CD4-positive, alpha-beta memory T cell (primary cell): ENCODE measurements around the gene ARL2BP. TPM values are rescaled to one million over a fixed set of nuclear protein-coding genes. Genes with fewer than 3 reads are reported as not detected.
"Not testable (repeated sequence)": the region's sequence is repeated elsewhere in the genome, so short reads cannot be mapped to it uniquely, and the experiment has no call there.

Experiments
- CTCF ChIA-PET: fragments of 350-600 bp; sonication (Branson Sonifier 250); formaldehyde crosslinking; loops from one replicate; lab custom pipeline; 2021; ENCODE audit warnings: inconsistent platforms; ENCODE audit not compliant: partially characterized antibody; lab: Charles Lee
- POLR2A ChIA-PET: fragments of 350-600 bp; sonication (Branson Sonifier 250); formaldehyde crosslinking; loops from one replicate; lab custom pipeline; 2021; ENCODE audit not compliant: partially characterized antibody; lab: Charles Lee
- DNase-seq, 5 donors: peaks; one replicate each; pipeline versions ENCODE4 v3.0.0 to v3.0.0-alpha.2; 2020 to 2022; ENCODE audit warnings: mixed read lengths in 1 of 5
- H3K27ac ChIP-seq: one replicate; pipeline ENCODE4 v1.7.0; 2013; ENCODE audit warnings: low read depth, low read length
- H3K27me3 ChIP-seq: 2 replicates; pipeline ENCODE4 v1.7.0; 2013; ENCODE audit warnings: mild to moderate bottlenecking, low read length, moderate library complexity; ENCODE audit not compliant: insufficient read depth
- H3K36me3 ChIP-seq: 2 replicates; pipeline ENCODE4 v1.7.0; 2013; ENCODE audit warnings: mild to moderate bottlenecking, low read length, moderate library complexity; ENCODE audit not compliant: insufficient read depth
- H3K4me1 ChIP-seq: 2 replicates; pipeline ENCODE4 v1.7.0; 2013; ENCODE audit warnings: mild to moderate bottlenecking, low read length, moderate library complexity; ENCODE audit not compliant: insufficient read depth
- H3K4me3 ChIP-seq, 2 donors: one replicate each; pipeline ENCODE4 v1.7.0; 2013; ENCODE audit warnings: low read length in 2 of 2, mild to moderate bottlenecking in 1 of 2
- H3K9me3 ChIP-seq, 2 donors: one replicate each; pipeline ENCODE4 v1.7.0; 2013; ENCODE audit warnings: low read length in 2 of 2, control low read depth in 1 of 2; ENCODE audit not compliant: control insufficient read depth in 1 of 2
- H3K27ac Mint-ChIP-seq, 7 donors: one replicate each; pipeline ENCODE4 v1.8.0; 2020 to 2021; ENCODE audit warnings: mixed read lengths in 7 of 7, mild to moderate bottlenecking in 6 of 7, inconsistent platforms in 3 of 7, moderate library complexity in 3 of 7
- H3K27me3 Mint-ChIP-seq, 2 donors: one replicate each; pipeline ENCODE4 v1.8.0; 2020 to 2021; ENCODE audit warnings: mixed read lengths in 2 of 2
- H3K36me3 Mint-ChIP-seq, 2 donors: one replicate each; pipeline ENCODE4 v1.8.0; 2020 to 2021; ENCODE audit warnings: mixed read lengths in 2 of 2, inconsistent platforms in 1 of 2, mild to moderate bottlenecking in 1 of 2
- H3K4me1 Mint-ChIP-seq, 4 donors: one replicate each; pipeline ENCODE4 v1.8.0; 2020 to 2021; ENCODE audit warnings: mixed read lengths in 4 of 4, mild to moderate bottlenecking in 1 of 4
- H3K4me3 Mint-ChIP-seq, 8 donors: one replicate each; pipeline ENCODE4 v1.8.0; 2020 to 2021; ENCODE audit warnings: mixed read lengths in 8 of 8, mild to moderate bottlenecking in 7 of 8, moderate library complexity in 6 of 8, inconsistent platforms in 3 of 8
- H3K9me3 Mint-ChIP-seq, 8 donors: one replicate each; pipeline ENCODE4 v1.8.0; 2020 to 2021; ENCODE audit warnings: mixed read lengths in 8 of 8, mild to moderate bottlenecking in 5 of 8, inconsistent platforms in 3 of 8, moderate library complexity in 1 of 8
- intact Hi-C: fragments of 100-400 bp; cut with micrococcal nuclease; formaldehyde crosslinking; loops from one replicate; pipeline ENCODE4 v1.15.1; 2023
- polyA plus RNA-seq, 2 donors: library from polyadenylated mRNA; unstranded; fragments of 300-500 nt; fragmentation: Illumina TruSeq; gene quantifications; one replicate each; pipeline ENCODE4 v1.2.3, GENCODE V29; 2021
- total RNA-seq, 2 experiments: library from RNA; stranded (reverse); gene quantifications; one replicate each; pipeline ENCODE4 v1.2.3, GENCODE V29; 2021

ARL2BP gene
- total and polyA plus RNA-seq, 4 experiments from 2014 or later, result 48.0 to 181 (median 89.5) TPM

GRCh38 chr16:57275946-57276345 lies 30.9 kb downstream of the ARL2BP start:
- intact Hi-C loops, H3K4me3 ChIP-seq, H3K27ac Mint-ChIP-seq, H3K36me3 Mint-ChIP-seq, H3K9me3 ChIP-seq, H3K27me3 ChIP-seq, DNase-seq, CTCF ChIA-PET, H3K27me3 Mint-ChIP-seq, H3K4me3 Mint-ChIP-seq, H3K9me3 Mint-ChIP-seq, H3K27ac ChIP-seq, H3K36me3 ChIP-seq: not testable (repeated sequence)
- peaks cover 42% of the 10 kb centered on the region for H3K4me1 ChIP-seq
- H3K4me1 Mint-ChIP-seq, result peaks cover 24 to 39% (median 33%) of the 10 kb centered on the region in 4 donors
- POLR2A ChIA-PET, result interaction anchor here (1.0 kb wide), 1 partner anchor 9 kb away, joined by 4 read pairs; no protein-coding TSS in a partner anchor

GRCh38 chr16:57276596-57276995 lies 31.5 kb downstream of the ARL2BP start:
- peaks cover 28 to 43% (median 36%) of the 10 kb centered on the region in 4 donors for H3K4me1 Mint-ChIP-seq
- Histone ChIP-seq H3K27ac (no peak overlapping the region), H3K27me3 (no peaks in the 10 kb centered on the region), H3K36me3 (no peaks in the 10 kb centered on the region), H3K9me3 (no peaks in the 10 kb centered on the region), H3K4me3 (no peak overlapping the region), H3K4me1 (peaks cover 44% of the 10 kb centered on the region)
- no peaks in the 10 kb centered on the region for H3K27me3 Mint-ChIP-seq
- no peaks in the 10 kb centered on the region for H3K36me3 Mint-ChIP-seq
- ChIA-PET POLR2A (interaction anchor here (2.0 kb wide), 1 partner anchor 31 kb away, joined by 7 read pairs; the partner anchor contains the start of gene ARL2BP), CTCF (no interaction called here)
- H3K27ac Mint-ChIP-seq, result peak overlapping the region in 1 of 7 donors; percentile 84
- peaks cover 0 to 2% (median 0%) of the 10 kb centered on the region in 8 donors for H3K9me3 Mint-ChIP-seq
- no peak for DNase-seq
- peak overlapping the region in 1 of 8 donors; percentile 31 for H3K4me3 Mint-ChIP-seq
- intact Hi-C loops, result no loop called here

- peaks cover 29 to 44% (median 36%) of the 10 kb centered on the region in 4 donors for H3K4me1 Mint-ChIP-seq
- peak; percentile 73 to 87 (median 76) for DNase-seq
- no peaks in the 10 kb centered on the region for H3K27me3 ChIP-seq
- POLR2A ChIA-PET, result interaction anchor here (0.8 to 4.9 kb wide), 5 partner anchors 11 to 170 kb away, joined by 3 to 26 read pairs (median 6); partner anchors contain the start of genes ARL2BP, CIAPIN1 and COQ9
- peaks cover 0 to 2% (median 0%) of the 10 kb centered on the region in 8 donors for H3K9me3 Mint-ChIP-seq
- H3K27me3 Mint-ChIP-seq, result no peaks in the 10 kb centered on the region
- no peaks in the 10 kb centered on the region for H3K36me3 Mint-ChIP-seq
- H3K4me3 Mint-ChIP-seq, result peak overlapping the region; percentile 71 to 87 (median 77)
- intact Hi-C loops, result no loop called here
- H3K4me1 ChIP-seq, result peaks cover 44% of the 10 kb centered on the region
- no peaks in the 10 kb centered on the region for H3K36me3 ChIP-seq
- H3K27ac ChIP-seq, result no peak overlapping the region
- H3K4me3 ChIP-seq, result no peak overlapping the region
- CTCF ChIA-PET, result interaction anchor here (1.0 to 2.4 kb wide), 2 partner anchors 22 to 139 kb away, joined by 4 to 6 read pairs; no protein-coding TSS in a partner anchor
- H3K27ac Mint-ChIP-seq, result peak overlapping the region; percentile 75 to 90 (median 84)
- no peaks in the 10 kb centered on the region for H3K9me3 ChIP-seq
These were observed 32.5 kb downstream of the ARL2BP start for GRCh38 chr16:57277586-57277985.

- ChIA-PET CTCF (interaction anchor here (2.4 kb wide), 1 partner anchor 21 kb away, joined by 6 read pairs; no protein-coding TSS in a partner anchor), POLR2A (interaction anchor here (0.8 to 4.9 kb wide), 4 partner anchors 9 to 92 kb away, joined by 3 to 26 read pairs (median 5); partner anchors contain the start of genes ARL2BP, PSME3IP1 and RSPRY1)
- no peak for DNase-seq
- Mint-ChIP-seq H3K4me3 (peak overlapping the region in 2 of 8 donors; percentile 82 to 87), H3K27ac (peak overlapping the region in 1 of 7 donors; percentile 41), H3K27me3 (no peaks in the 10 kb centered on the region), H3K36me3 (no peaks in the 10 kb centered on the region), H3K4me1 (peaks cover 29 to 53% (median 36%) of the 10 kb centered on the region in 4 donors), H3K9me3 (peaks cover 0 to 2% (median 0%) of the 10 kb centered on the region in 8 donors)
- Histone ChIP-seq H3K36me3 (no peaks in the 10 kb centered on the region), H3K27ac (no peak overlapping the region), H3K4me1 (peaks cover 44% of the 10 kb centered on the region), H3K27me3 (no peaks in the 10 kb centered on the region), H3K4me3 (no peak overlapping the region), H3K9me3 (no peaks in the 10 kb centered on the region)
- intact Hi-C loops, result no loop called here
These were observed 33.4 kb downstream of the ARL2BP start for GRCh38 chr16:57278494-57278893.

GRCh38 chr16:57279780-57280638 lies 35.0 kb downstream of the ARL2BP start:
- H3K4me1 ChIP-seq, result peaks cover 54% of the 10 kb centered on the region
- H3K36me3 ChIP-seq, result no peaks in the 10 kb centered on the region
- peaks cover 0 to 2% (median 0%) of the 10 kb centered on the region in 8 donors for H3K9me3 Mint-ChIP-seq
- peak overlapping the region in 5 of 8 donors; percentile 13 to 62 (median 31) for H3K4me3 Mint-ChIP-seq
- H3K4me1 Mint-ChIP-seq, result peaks cover 30 to 61% (median 42%) of the 10 kb centered on the region in 4 donors
- ChIA-PET POLR2A (interaction anchor here (1.0 to 4.9 kb wide), 2 partner anchors 13 to 20 kb away, joined by 4 to 26 read pairs; no protein-coding TSS in a partner anchor), CTCF (no interaction called here)
- no peaks in the 10 kb centered on the region for H3K36me3 Mint-ChIP-seq
- no peak overlapping the region for H3K4me3 ChIP-seq
- peak overlapping the region in 5 of 7 donors; percentile 8 to 79 (median 50) for H3K27ac Mint-ChIP-seq
- peak in 3 of 5 donors; percentile 24 to 46 (median 44) for DNase-seq
- H3K27ac ChIP-seq, result no peak overlapping the region
- no peaks in the 10 kb centered on the region for H3K9me3 ChIP-seq
- intact Hi-C loops, result loop anchor here (2.0 to 5.0 kb wide), 2 partner anchors 13 to 33 kb away; partner anchors contain the start of gene ARL2BP
- H3K27me3 ChIP-seq, result no peaks in the 10 kb centered on the region
- H3K27me3 Mint-ChIP-seq, result peaks cover 1 to 4% of the 10 kb centered on the region in 2 donors

GRCh38 chr16:57281791-57282190 lies 36.7 kb downstream of the ARL2BP start:
- ChIA-PET CTCF (interaction anchor here (1.6 kb wide), 1 partner anchor 136 kb away, joined by 3 read pairs; no protein-coding TSS in a partner anchor), POLR2A (interaction anchor here (0.7 to 4.9 kb wide), 4 partner anchors 16 to 37 kb away, joined by 3 to 26 read pairs (median 4); partner anchors contain the start of gene ARL2BP)
- Histone ChIP-seq H3K36me3 (no peaks in the 10 kb centered on the region), H3K9me3 (no peaks in the 10 kb centered on the region), H3K4me1 (peaks cover 55% of the 10 kb centered on the region), H3K27me3 (no peaks in the 10 kb centered on the region), H3K27ac (no peak overlapping the region), H3K4me3 (no peak overlapping the region)
- Mint-ChIP-seq H3K27me3 (peaks cover 6 to 7% of the 10 kb centered on the region in 2 donors), H3K4me3 (peak overlapping the region in 1 of 8 donors; percentile 40), H3K4me1 (peaks cover 28 to 61% (median 39%) of the 10 kb centered on the region in 4 donors), H3K27ac (peak overlapping the region in 4 of 7 donors; percentile 16 to 85 (median 41)), H3K9me3 (peaks cover 0 to 2% (median 0%) of the 10 kb centered on the region in 8 donors), H3K36me3 (no peaks in the 10 kb centered on the region)
- intact Hi-C loops, result loop anchor here (2.0 to 5.0 kb wide), 2 partner anchors 15 to 34 kb away; partner anchors contain the start of gene ARL2BP
- DNase-seq, result no peak
